HEK293 (cell line): ENCODE results near the gene MFAP1.

ENCODE experiments used
- BCL11A ChIP-seq: fragments of 450-650 bp; formaldehyde crosslinking; IDR thresholded peaks from 2 replicates; pipeline ENCODE4 v1.5.1; 2016; ENCODE audit warnings: low read depth, missing biosample characterization, missing genetic modification characterization
- EGR2 ChIP-seq: fragments of 450-650 bp; formaldehyde crosslinking; IDR thresholded peaks from 2 replicates; pipeline ENCODE4 v1.5.1; 2016; ENCODE audit warnings: low read depth, missing biosample characterization, missing genetic modification characterization
- GLI4 ChIP-seq: fragments of 450-650 bp; formaldehyde crosslinking; IDR thresholded peaks from 2 replicates; pipeline ENCODE4 v1.5.1; 2016; ENCODE audit warnings: missing biosample characterization, missing genetic modification characterization
- HOXA7 ChIP-seq: sonication (generic); formaldehyde crosslinking; IDR thresholded peaks from 2 replicates; pipeline ENCODE4 v1.8.1; 2022; ENCODE audit warnings: missing genetic modification reagents, borderline replicate concordance
- IKZF3 ChIP-seq: fragments of 450-650 bp; IDR thresholded peaks from 2 replicates; pipeline ENCODE4 v1.5.0; 2018; ENCODE audit warnings: missing biosample characterization, mild to moderate bottlenecking, missing genetic modification characterization, moderate library complexity
- RBAK ChIP-seq: fragments of 450-650 bp; formaldehyde crosslinking; IDR thresholded peaks from 2 replicates; pipeline ENCODE4 v1.5.1; 2016; ENCODE audit warnings: missing biosample characterization, missing genetic modification characterization
- TRIM28 ChIP-seq: IDR thresholded peaks from 2 replicates; pipeline ENCODE4 v1.6.1; 2011; ENCODE audit warnings: low read length, control low read depth, borderline replicate concordance
- YY1 ChIP-seq: fragments of 450-650 bp; formaldehyde crosslinking; IDR thresholded peaks from 2 replicates; pipeline ENCODE4 v1.5.1; 2018; ENCODE audit warnings: missing biosample characterization, missing genetic modification characterization
- ZBTB1 ChIP-seq: fragments of 450-650 bp; formaldehyde crosslinking; IDR thresholded peaks from 2 replicates; pipeline ENCODE4 v1.5.1; 2016; ENCODE audit warnings: missing biosample characterization, missing genetic modification characterization
- ZBTB17 ChIP-seq: fragments of 450-650 bp; formaldehyde crosslinking; IDR thresholded peaks from 2 replicates; pipeline ENCODE4 v1.5.1; 2016; ENCODE audit warnings: missing biosample characterization, missing genetic modification characterization
- ZBTB7A ChIP-seq: fragments of 450-650 bp; formaldehyde crosslinking; IDR thresholded peaks from 2 replicates; pipeline ENCODE4 v1.5.1; 2016; ENCODE audit warnings: low read depth, missing biosample characterization, missing genetic modification characterization
- ZFP3 ChIP-seq: fragments of 450-650 bp; formaldehyde crosslinking; IDR thresholded peaks from 2 replicates; pipeline ENCODE4 v1.5.1; 2016; ENCODE audit warnings: low read depth, missing biosample characterization, missing genetic modification characterization
- ZNF121 ChIP-seq: fragments of 450-650 bp; formaldehyde crosslinking; IDR thresholded peaks from 2 replicates; pipeline ENCODE4 v1.5.1; 2016; ENCODE audit warnings: missing biosample characterization, missing genetic modification characterization
- ZNF175 ChIP-seq: fragments of 450-650 bp; formaldehyde crosslinking; IDR thresholded peaks from 2 replicates; pipeline ENCODE4 v1.5.1; 2016; ENCODE audit warnings: missing biosample characterization, missing genetic modification characterization
- ZNF2 ChIP-seq: fragments of 450-650 bp; formaldehyde crosslinking; IDR thresholded peaks from 2 replicates; pipeline ENCODE4 v1.5.1; 2016; ENCODE audit warnings: missing biosample characterization, missing genetic modification characterization
- ZNF211 ChIP-seq: fragments of 450-650 bp; formaldehyde crosslinking; IDR thresholded peaks from 2 replicates; pipeline ENCODE4 v1.5.1; 2016; ENCODE audit warnings: low read depth, missing biosample characterization, missing genetic modification characterization
- ZNF23 ChIP-seq: fragments of 450-650 bp; formaldehyde crosslinking; IDR thresholded peaks from 2 replicates; pipeline ENCODE4 v1.5.1; 2016; ENCODE audit warnings: missing biosample characterization, missing genetic modification characterization, borderline replicate concordance
- ZNF248 ChIP-seq: fragments of 450-650 bp; formaldehyde crosslinking; IDR thresholded peaks from 2 replicates; pipeline ENCODE4 v1.5.1; 2017; ENCODE audit warnings: missing biosample characterization, missing genetic modification characterization
- ZNF274 ChIP-seq, 2 experiments: fragments of 200-500 bp in 1 of 2; fragments of 450-650 bp in 1 of 2; sonication (Bioruptor generic) in 1 of 2; formaldehyde crosslinking in 1 of 2; IDR thresholded peaks; 2 replicates each; pipeline versions ENCODE4 v1.5.1 to v1.6.1; 2014 to 2016; ENCODE audit warnings: borderline replicate concordance in 1 of 2, inconsistent platforms in 1 of 2, low read length in 1 of 2, missing biosample characterization in 1 of 2, missing genetic modification characterization in 1 of 2
- ZNF335 ChIP-seq: fragments of 450-650 bp; formaldehyde crosslinking; conservative IDR thresholded peaks from 2 replicates; pipeline ENCODE4 v1.5.1; 2016; ENCODE audit warnings: missing biosample characterization, missing genetic modification characterization
- ZNF501 ChIP-seq: fragments of 450-650 bp; formaldehyde crosslinking; IDR thresholded peaks from 2 replicates; pipeline ENCODE4 v1.5.1; 2016; ENCODE audit warnings: missing biosample characterization, missing genetic modification characterization
- ZNF510 ChIP-seq: fragments of 450-650 bp; formaldehyde crosslinking; IDR thresholded peaks from 2 replicates; pipeline ENCODE4 v1.5.1; 2018; ENCODE audit warnings: mild to moderate bottlenecking, missing genetic modification characterization, missing biosample characterization; ENCODE audit not compliant: insufficient replicate concordance
- ZNF530 ChIP-seq: fragments of 450-650 bp; formaldehyde crosslinking; IDR thresholded peaks from 2 replicates; pipeline ENCODE4 v1.5.1; 2016; ENCODE audit warnings: low read depth, missing biosample characterization, missing genetic modification characterization
- ZNF548 ChIP-seq: fragments of 450-650 bp; formaldehyde crosslinking; IDR thresholded peaks from 2 replicates; pipeline ENCODE4 v1.5.1; 2016; ENCODE audit warnings: missing biosample characterization, missing genetic modification characterization
- ZNF549 ChIP-seq: fragments of 450-650 bp; IDR thresholded peaks from 2 replicates; pipeline ENCODE4 v1.5.1; 2018; ENCODE audit warnings: missing biosample characterization, missing genetic modification characterization, mild to moderate bottlenecking, inconsistent platforms, moderate library complexity
- ZNF571 ChIP-seq: fragments of 450-650 bp; formaldehyde crosslinking; IDR thresholded peaks from 2 replicates; pipeline ENCODE4 v1.5.0; 2017; ENCODE audit warnings: missing biosample characterization, missing genetic modification characterization
- ZNF623 ChIP-seq: fragments of 450-650 bp; formaldehyde crosslinking; IDR thresholded peaks from 2 replicates; pipeline ENCODE4 v1.5.1; 2016; ENCODE audit warnings: missing biosample characterization, missing genetic modification characterization
- ZNF629 ChIP-seq: fragments of 450-650 bp; formaldehyde crosslinking; IDR thresholded peaks from 2 replicates; pipeline ENCODE4 v1.5.1; 2017; ENCODE audit warnings: missing biosample characterization, missing genetic modification characterization
- TF ChIP-seq, protein P1 (sequence below): fragments of 450-650 bp; formaldehyde crosslinking; IDR thresholded peaks from 2 replicates; pipeline ENCODE4 v1.5.1; 2017; ENCODE audit warnings: missing biosample characterization, missing genetic modification characterization
- TF ChIP-seq, protein P2 (sequence below): fragments of 450-650 bp; formaldehyde crosslinking; IDR thresholded peaks from 2 replicates; pipeline ENCODE4 v1.5.1; 2016; ENCODE audit warnings: missing biosample characterization, missing genetic modification characterization
- TF ChIP-seq, protein P3 (sequence below): fragments of 450-650 bp; formaldehyde crosslinking; optimal IDR thresholded peaks from 2 replicates; pipeline ENCODE3; 2016; ENCODE audit warnings: missing biosample characterization, mild to moderate bottlenecking, missing genetic modification characterization
- TF ChIP-seq, protein P4 (sequence below): fragments of 450-650 bp; formaldehyde crosslinking; IDR thresholded peaks from 2 replicates; pipeline ENCODE4 v1.5.0; 2017; ENCODE audit warnings: missing biosample characterization, missing genetic modification characterization, borderline replicate concordance
- TF ChIP-seq, protein P5 (sequence below): fragments of 450-650 bp; formaldehyde crosslinking; IDR thresholded peaks from 2 replicates; pipeline ENCODE4 v1.5.1; 2016; ENCODE audit warnings: missing biosample characterization, missing genetic modification characterization, borderline replicate concordance

Gene MFAP1

DNA sequence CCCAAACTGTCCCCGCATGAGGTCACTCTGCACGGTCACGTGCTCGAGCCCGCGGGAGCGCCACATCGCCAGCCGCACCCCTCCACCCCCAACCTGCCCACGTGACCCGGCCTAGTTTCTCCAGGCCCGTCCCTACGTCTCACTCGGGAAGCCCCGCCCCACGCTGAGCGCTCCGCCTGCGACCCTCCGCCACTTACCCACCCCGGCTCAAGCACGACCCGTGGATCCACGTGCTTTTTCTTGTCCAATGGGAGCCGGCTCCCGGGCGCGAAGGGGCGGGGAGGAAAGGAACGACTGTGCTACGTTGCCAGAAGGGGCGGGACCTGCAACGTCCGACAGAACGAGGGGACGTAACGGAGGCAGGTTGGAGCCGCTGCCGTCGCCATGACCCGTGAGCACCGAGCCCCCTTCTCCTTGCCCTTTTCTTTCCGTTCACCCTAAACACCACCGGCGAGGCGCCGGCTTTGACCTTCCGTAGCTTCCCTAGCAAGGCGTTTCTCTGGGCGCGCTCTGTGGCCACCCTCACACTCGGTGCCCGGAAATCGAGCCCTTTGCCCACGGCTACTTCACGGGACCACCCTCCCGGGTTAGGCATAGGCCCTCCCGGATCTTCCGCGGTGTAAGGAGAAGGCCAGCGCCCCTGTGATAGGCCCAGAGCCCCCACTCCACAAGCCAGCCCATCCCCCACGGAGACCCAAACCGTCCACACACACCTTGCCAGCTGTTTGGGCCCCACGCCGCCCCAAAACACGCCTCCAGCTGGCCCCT is 32.3 kb downstream of the MFAP1 start, which contains the start of gene SERF2 (continued):
- TF ChIP-seq, protein P1, sequence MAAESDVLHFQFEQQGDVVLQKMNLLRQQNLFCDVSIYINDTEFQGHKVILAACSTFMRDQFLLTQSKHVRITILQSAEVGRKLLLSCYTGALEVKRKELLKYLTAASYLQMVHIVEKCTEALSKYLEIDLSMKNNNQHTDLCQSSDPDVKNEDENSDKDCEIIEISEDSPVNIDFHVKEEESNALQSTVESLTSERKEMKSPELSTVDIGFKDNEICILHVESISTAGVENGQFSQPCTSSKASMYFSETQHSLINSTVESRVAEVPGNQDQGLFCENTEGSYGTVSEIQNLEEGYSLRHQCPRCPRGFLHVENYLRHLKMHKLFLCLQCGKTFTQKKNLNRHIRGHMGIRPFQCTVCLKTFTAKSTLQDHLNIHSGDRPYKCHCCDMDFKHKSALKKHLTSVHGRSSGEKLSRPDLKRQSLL (tag by site-specific recombination), result 0 out of 2 replicates have a peak, but pooled peaks have one; percentile 32
- TF ChIP-seq ZNF510 (tag by site-specific recombination), result no peak
- no peak for TF ChIP-seq ZNF530 (tag by site-specific recombination)
- TF ChIP-seq ZNF175, result no peak
- TF ChIP-seq BCL11A, result no peak
- TF ChIP-seq RBAK (tag by site-specific recombination), result no peak
- no peak for TF ChIP-seq ZNF571 (tag by site-specific recombination)
- TF ChIP-seq ZBTB7A (tag by site-specific recombination), result 0 out of 2 replicates have a peak, but pooled peaks have one; percentile 33
- peak; percentile 89 for TF ChIP-seq ZNF335 (tag by site-specific recombination)
- TF ChIP-seq ZNF629 (tag by site-specific recombination), result peak; percentile 84
- TF ChIP-seq, protein P2, sequence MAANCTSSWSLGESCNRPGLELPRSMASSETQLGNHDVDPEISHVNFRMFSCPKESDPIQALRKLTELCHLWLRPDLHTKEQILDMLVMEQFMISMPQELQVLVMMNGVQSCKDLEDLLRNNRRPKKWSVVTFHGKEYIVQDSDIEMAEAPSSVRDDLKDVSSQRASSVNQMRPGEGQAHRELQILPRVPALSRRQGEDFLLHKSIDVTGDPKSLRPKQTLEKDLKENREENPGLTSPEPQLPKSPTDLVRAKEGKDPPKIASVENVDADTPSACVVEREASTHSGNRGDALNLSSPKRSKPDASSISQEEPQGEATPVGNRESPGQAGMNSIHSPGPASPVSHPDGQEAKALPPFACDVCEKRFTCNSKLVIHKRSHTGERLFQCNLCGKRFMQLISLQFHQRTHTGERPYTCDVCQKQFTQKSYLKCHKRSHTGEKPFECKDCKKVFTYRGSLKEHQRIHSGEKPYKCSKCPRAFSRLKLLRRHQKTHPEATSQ (tag by site-specific recombination), result 0 out of 2 replicates have a peak, but pooled peaks have one; percentile 18
- no peak for TF ChIP-seq ZNF121
- TF ChIP-seq ZNF211 (tag by site-specific recombination), result no peak
- TF ChIP-seq ZNF23 (tag by site-specific recombination), result no peak
- TF ChIP-seq ZNF549 (tag by site-specific recombination), result no peak
- no peak; the same call in 1 of the 2 replicates for TF ChIP-seq YY1 (tag by site-specific recombination)
- TF ChIP-seq ZBTB17 (tag by site-specific recombination), result peak; percentile 70
- no peak for TF ChIP-seq IKZF3
- TF ChIP-seq, protein P3, sequence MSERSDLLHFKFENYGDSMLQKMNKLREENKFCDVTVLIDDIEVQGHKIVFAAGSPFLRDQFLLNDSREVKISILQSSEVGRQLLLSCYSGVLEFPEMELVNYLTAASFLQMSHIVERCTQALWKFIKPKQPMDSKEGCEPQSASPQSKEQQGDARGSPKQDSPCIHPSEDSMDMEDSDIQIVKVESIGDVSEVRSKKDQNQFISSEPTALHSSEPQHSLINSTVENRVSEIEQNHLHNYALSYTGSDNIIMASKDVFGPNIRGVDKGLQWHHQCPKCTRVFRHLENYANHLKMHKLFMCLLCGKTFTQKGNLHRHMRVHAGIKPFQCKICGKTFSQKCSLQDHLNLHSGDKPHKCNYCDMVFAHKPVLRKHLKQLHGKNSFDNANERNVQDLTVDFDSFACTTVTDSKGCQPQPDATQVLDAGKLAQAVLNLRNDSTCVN (tag by site-specific recombination), result peak; percentile 90
- TF ChIP-seq ZNF501 (tag by site-specific recombination), result peak; percentile 54; the same call in 1 of the 2 replicates
- TF ChIP-seq, protein P4, sequence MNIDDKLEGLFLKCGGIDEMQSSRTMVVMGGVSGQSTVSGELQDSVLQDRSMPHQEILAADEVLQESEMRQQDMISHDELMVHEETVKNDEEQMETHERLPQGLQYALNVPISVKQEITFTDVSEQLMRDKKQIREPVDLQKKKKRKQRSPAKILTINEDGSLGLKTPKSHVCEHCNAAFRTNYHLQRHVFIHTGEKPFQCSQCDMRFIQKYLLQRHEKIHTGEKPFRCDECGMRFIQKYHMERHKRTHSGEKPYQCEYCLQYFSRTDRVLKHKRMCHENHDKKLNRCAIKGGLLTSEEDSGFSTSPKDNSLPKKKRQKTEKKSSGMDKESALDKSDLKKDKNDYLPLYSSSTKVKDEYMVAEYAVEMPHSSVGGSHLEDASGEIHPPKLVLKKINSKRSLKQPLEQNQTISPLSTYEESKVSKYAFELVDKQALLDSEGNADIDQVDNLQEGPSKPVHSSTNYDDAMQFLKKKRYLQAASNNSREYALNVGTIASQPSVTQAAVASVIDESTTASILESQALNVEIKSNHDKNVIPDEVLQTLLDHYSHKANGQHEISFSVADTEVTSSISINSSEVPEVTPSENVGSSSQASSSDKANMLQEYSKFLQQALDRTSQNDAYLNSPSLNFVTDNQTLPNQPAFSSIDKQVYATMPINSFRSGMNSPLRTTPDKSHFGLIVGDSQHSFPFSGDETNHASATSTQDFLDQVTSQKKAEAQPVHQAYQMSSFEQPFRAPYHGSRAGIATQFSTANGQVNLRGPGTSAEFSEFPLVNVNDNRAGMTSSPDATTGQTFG (tag by site-specific recombination), result no peak
- no peak for TF ChIP-seq ZNF623 (tag by site-specific recombination)
- no peak for TF ChIP-seq ZBTB1 (tag by site-specific recombination)
- TF ChIP-seq, protein P5, sequence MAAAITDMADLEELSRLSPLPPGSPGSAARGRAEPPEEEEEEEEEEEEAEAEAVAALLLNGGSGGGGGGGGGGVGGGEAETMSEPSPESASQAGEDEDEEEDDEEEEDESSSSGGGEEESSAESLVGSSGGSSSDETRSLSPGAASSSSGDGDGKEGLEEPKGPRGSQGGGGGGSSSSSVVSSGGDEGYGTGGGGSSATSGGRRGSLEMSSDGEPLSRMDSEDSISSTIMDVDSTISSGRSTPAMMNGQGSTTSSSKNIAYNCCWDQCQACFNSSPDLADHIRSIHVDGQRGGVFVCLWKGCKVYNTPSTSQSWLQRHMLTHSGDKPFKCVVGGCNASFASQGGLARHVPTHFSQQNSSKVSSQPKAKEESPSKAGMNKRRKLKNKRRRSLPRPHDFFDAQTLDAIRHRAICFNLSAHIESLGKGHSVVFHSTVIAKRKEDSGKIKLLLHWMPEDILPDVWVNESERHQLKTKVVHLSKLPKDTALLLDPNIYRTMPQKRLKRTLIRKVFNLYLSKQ (tag by site-specific recombination), result no peak
- TF ChIP-seq ZNF248 (tag by site-specific recombination), result no peak
- TF ChIP-seq ZNF548 (tag by site-specific recombination), result no peak
- no peak for TF ChIP-seq ZFP3 (tag by site-specific recombination)
- peak; percentile 30; the same call in 1 of the 2 replicates for TF ChIP-seq ZNF2
- no peak for TF ChIP-seq GLI4 (tag by site-specific recombination)
- TF ChIP-seq HOXA7 (CRISPR knock-in tag), result no peak
- no peak for TF ChIP-seq TRIM28
- no peak for TF ChIP-seq ZNF274 (IDR thresholded peaks at IDR 0.05; ENCODE audit: low read length)
- no peak for TF ChIP-seq ZNF274 (tag by site-specific recombination; IDR thresholded peaks at IDR 0.05; ENCODE audit: borderline replicate concordance)
- peak; percentile 66 for TF ChIP-seq EGR2
